CD4-positive, alpha-beta T cell treated with Interleukin-15 for 1 hour (primary cell): ENCODE measurements around the gene LRP1.

Experiments used
- DNase-seq: peaks from one replicate; pipeline ENCODE4 v3.0.0-alpha.2; 2020

LRP1 gene

GRCh38 chr12:57127726-57128518 is at the start of gene LRP1:
Gene LRP1 (plus strand): TSS chr12:57128483. CDS start chr12:57128965, 482 bp downstream.
- DNase-seq: peak; percentile 78

DNA sequence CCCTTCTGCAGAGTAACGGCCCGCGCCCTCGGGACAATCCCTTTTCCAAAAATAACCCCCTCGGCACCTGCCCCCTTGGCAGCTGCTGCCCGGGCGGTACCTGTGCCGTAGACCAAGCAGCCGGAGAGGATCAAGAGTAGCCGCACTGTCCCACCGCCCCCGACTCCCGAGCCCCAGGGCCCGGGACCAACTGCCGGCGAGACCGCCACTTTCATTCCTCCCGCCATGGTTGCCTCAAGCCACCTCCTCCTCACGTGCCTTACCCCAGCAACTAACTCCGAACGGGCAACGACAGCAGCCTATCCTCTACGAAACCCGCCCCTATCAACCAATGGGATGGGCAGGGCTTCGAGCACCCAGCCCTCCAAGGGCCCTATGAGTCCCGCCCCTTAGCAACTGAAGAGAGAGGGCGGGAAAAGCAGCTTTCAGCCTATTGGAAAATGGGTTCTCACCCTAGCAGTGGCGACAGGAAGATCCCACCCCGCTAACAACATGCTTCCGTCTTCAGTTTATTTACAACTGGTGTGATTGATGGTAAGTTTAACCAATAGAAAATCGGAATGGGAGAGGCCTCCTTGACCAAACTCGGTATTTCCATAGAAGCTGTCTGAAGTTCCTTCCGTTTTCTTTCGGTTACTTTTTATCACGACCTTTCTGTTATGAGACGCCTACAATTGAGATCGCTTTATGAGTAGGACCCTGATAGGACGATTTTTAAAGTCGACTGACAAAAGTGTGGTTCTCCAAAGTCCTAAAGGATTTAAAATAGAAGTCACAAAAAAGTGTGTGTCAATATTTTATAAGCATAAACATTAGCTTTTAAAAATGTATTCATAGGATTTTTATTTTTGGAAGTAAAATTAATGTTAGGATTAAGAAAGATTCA is 49.5 kb upstream of the LRP1 start, which contains the start of gene NEMP1:
NEMP1 (minus strand) TSS at position 273 of the 886 bp plus-strand sequence; CDS start at position 227, 46 bp downstream.
- peak; percentile 100 for DNase-seq

DNA sequence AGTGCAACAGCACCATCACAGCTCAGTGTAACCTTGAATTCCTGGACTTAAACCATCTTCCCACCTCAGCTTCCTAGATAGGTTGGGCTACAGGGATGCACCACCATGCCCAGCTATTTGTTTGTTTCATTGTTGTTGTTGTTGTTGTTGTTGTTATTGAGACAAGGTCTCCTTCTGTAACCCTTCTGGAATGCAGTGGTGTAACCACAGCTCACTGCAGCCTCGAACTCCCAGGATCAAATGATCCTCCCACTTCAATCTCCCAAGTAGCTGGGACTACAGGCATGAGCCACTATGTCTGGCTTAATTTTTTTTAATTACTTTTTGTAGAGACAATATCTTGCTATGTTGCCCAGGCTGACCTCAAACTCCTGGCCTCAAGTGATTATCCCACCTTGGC is 48.5 kb upstream of the LRP1 start:
- no peak for DNase-seq

GRCh38 chr12:57080855-57081254 is 47.4 kb upstream of the LRP1 start:
- DNase-seq: no peak

DNA sequence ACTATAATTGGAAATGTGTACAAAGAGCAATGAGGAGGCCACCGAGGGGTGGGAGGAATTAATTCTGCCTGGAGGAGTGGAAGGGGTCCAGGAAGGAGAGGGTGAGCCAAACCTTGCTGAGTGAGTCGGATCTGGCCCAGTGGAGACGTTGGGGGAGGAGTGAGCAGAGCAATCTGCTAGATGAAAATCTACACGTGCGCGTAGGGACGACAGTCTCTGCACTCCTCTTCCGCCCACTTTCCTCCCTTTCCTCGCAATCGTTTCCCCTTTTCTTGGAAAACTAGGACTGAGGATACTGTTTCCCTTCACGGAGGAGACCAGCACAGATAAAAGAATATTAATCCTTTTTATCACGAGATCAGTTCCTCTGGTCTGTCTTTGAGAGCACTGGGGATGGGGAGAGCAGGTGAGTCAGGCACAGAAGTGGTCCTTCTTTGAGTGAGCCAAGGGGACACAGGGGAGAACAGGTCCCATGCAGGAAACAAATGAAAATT is 42.2 kb upstream of the LRP1 start:
- DNase-seq: no peak

- peak; percentile 64 for DNase-seq
These were observed 41.7 kb upstream of the LRP1 start for GRCh38 chr12:57086493-57087009.

DNA sequence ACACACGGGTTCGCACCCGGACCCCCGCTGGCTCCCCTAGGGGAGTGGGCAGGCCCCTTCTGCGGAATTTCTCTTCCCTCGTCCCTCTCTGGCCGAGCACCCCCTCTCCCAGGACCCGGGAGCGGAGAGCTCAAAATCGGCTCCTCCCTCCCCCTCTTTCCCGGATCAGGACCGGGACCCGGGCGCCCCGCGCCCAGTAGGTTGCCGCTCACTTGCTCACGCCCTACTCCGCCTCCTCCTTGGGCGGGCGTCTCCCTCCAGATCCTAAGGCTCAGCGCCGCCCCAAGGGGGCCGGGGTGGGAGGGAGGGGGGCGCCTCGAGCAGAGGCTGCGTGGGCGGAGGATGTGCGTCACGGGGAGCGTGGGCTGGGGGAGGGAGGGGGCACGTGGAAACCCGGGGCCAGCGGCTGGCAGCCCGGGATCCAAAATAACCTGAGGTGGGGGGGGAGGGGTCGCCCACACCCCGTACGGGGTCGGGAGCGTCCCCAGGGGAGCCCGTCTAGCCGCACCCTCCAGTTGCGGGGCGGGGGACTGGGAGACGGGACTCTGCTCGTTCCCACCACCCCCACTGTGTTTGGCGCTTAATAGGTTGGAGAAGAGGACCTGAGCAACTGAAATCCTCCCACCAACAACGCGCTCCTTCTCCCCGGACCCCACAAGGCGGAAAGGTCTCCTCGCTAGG is 41.1 kb upstream of the LRP1 start:
- peak; percentile 93 for DNase-seq

DNA sequence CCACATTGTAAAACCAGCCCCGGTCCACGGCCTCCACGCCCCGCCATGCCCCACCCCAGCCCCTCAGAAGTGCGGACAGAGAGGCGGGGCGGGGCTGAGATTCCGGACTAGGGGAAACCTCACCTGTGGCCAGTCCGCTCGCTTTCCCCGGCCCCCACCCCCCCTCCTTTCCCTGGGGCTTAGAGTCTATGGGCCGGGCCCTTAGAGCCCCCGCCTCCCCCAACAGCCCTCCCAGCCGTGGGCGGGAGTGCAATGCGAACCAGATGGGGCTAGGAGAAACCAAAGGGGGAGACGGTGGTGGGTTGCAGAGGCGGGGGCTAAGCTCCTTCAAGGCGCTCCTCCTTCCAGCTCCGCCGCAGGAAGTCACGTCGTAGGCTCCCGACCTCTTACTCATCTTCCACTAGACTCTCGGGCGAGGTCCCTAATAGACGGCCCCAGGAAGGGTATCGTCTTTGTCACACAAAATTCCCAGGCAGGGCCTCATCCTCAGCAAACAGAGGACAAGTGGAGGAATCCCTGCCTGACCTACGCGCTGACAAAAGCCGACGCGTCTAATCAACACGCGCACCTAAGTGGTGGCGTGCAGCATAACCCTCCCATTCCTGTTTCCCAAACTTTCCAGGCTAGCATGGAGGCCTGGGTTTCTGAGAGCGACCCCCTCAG is 40.5 kb upstream of the LRP1 start:
- peak; percentile 82 for DNase-seq

GRCh38 chr12:57088354-57089270 is 39.7 kb upstream of the LRP1 start, which contains the start of gene NAB2:
Gene NAB2 (plus strand): TSS chr12:57089114. CDS start chr12:57089272, 158 bp downstream.
- DNase-seq: peak; percentile 96

DNA sequence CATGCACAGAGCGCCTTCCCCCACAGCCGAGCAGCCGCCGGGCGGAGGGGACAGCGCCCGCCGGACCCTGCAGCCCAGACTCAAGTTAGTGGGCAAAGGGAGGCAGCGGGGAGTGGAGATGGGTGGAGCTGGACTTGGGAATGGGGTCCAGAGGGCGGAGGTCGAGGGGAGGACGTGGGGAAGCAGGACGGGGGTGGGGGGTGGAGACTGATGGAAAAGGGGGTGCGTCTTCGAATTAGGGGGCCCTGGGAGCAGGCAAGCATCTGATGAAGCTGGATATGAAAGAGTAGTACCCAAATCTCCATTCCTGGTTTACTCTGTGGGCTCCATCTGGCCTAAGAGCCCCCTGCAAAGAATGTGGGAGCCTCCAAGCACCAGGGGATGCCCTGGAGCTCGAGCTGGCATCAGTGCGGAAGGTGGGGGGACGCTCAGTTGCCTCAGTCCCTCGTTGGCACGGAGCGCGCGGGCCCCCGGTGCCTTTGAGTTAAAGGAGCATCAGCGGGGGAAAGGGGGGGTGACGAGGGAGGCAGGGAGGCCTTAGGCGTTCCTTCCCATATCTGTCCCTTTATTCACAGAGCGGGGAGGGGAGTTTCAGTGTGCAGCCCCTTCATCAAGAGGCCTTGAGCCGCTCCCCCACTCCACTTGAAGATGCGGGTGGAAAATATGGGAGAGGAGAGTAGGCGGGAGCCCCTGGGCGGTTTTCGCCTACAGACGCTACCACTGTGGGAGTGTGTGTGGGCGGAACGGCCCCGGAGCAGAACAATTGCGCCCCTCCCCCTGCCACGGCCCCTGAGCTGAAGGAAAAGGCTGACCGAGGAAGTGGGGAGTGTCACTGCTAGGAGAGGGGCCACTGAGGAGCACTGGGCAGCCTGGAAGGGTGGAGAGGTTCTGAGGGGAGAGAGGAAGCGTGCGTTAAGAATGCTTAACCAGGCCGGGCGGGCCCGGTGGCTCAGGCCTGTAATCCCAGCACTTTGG is 38.7 kb upstream of the LRP1 start:
- DNase-seq: peak; percentile 37

- DNase-seq: no peak
These were observed 37.8 kb upstream of the LRP1 start for GRCh38 chr12:57090490-57090889.

DNA sequence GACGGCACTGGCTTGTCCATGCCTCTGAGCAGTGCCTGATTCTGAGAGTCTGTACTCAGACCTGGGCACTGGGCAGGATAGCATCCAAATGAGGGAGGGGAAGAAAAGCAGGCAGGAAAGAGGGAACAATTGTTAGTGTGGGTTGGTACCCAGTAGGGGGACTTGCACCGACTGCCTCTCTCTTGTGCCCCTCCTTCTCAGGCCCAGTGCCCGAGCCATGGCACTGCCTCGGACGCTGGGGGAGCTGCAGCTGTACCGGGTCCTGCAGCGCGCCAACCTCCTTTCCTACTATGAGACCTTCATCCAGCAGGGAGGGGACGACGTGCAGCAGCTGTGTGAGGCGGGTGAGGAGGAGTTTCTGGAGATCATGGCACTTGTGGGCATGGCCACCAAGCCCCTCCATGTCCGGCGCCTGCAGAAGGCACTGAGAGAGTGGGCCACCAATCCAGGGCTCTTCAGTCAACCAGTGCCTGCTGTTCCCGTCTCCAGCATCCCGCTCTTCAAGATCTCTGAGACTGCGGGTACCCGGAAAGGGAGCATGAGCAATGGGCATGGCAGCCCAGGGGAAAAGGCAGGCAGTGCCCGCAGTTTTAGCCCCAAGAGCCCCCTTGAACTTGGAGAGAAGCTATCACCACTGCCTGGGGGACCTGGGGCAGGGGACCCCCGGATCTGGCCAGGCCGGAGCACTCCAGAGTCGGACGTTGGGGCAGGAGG is 37.2 kb upstream of the LRP1 start:
- no peak for DNase-seq

DNA sequence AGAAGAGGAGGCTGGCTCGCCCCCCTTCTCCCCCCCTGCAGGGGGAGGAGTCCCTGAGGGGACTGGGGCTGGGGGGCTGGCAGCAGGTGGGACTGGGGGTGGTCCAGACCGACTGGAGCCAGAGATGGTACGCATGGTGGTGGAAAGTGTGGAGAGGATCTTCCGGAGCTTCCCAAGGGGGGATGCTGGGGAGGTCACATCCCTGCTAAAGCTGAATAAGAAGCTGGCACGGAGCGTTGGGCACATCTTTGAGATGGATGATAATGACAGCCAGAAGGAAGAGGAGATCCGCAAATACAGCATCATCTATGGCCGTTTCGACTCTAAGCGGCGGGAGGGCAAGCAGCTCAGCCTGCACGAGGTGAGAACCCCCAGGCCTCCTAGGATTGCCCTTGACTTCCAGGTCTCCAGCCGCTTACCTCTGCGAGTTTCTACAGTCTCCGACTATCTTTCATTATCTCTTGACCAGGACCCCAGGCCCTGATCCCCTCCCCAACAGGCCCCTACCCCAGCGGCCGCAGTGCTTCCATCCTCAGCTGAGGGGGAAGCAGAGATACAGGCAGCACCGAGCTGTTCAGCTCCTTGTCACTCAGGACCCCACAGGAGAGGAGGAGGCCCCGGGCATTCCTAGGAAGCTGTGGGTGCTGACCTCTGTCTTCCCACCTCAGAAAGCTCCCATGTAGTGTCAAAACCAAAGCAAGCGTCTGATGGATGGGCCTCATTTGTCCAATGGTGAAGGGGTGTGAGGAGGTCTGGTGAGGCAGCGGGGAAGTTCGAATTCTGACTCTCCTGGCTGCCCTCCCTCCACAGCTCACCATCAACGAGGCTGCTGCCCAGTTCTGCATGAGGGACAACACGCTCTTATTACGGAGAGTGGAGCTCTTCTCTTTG is 36.4 kb upstream of the LRP1 start:
- no peak for DNase-seq

GRCh38 chr12:57092529-57092862 is 35.8 kb upstream of the LRP1 start:
- no peak for DNase-seq

DNA sequence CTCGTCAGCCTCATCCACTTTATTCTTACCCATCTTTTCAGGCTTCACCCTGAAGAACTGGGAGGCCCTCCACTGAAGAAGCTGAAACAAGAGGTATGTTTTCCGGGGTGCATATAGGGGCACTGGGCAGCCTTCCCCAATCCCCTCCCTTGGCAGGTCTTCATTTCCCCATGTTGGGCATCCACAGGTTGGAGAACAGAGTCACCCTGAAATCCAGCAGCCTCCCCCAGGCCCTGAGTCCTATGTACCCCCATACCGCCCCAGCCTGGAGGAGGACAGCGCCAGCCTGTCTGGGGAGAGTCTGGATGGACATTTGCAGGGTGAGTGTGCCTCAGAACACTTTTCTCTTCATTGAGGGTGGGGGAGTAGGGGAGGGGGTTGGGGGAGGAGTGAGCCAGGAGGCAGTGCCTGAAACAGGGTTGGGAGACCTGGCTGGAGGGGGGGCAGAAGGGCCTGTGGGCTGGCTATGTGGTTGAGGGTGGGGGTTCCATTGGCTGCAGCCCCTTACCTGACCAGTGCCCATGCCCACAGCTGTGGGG is 35.3 kb upstream of the LRP1 start:
- DNase-seq: no peak

GRCh38 chr12:57093415-57094207 is 34.7 kb upstream of the LRP1 start:
- DNase-seq: peak; percentile 71
